Measurements from ENCODE around the gene XAB2.

DNA sequence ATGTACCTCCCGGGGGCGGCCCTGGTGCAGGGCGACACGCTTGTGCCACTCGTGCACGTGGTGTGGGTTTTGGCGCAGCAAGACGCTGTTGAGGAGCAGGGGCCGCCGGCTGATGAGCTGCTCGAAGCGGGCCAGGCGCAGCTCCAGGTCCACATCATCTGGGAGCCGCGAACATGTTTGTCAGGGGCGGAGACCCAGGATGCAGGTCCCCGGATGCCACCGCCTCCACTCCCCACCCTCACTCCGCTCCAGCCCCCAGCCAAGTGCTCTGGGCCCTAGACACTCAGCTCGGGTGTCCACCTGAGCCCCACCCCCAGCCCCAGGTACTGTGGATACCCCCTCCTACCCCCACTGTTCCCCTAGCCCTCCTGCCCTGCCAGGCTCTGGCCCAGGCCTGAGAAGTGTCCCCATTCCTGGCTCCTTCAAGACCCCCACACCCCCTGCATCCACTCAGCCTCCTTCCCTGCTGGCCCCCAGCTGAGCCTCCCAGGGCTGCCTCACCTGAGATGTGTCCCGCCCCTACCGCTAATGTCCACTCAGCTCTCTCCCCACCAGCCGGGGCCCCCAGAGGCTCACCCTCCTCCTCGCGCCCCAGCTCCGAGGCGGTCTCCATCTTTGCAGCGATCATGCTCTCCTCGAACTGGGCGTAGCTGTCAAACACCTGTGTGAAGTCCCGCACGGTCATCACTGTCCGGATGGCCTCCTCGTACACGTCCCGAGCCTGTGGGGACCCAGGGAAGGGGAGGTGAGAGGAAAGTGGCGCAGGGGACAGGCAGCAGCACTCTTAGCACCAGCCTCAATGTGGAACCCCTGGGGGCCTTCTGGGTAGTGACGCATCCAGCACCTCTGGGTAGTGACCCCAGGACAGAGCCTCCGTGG, 5.4 kb downstream of the XAB2 start:
- TF ChIP-seq, protein P1, sequence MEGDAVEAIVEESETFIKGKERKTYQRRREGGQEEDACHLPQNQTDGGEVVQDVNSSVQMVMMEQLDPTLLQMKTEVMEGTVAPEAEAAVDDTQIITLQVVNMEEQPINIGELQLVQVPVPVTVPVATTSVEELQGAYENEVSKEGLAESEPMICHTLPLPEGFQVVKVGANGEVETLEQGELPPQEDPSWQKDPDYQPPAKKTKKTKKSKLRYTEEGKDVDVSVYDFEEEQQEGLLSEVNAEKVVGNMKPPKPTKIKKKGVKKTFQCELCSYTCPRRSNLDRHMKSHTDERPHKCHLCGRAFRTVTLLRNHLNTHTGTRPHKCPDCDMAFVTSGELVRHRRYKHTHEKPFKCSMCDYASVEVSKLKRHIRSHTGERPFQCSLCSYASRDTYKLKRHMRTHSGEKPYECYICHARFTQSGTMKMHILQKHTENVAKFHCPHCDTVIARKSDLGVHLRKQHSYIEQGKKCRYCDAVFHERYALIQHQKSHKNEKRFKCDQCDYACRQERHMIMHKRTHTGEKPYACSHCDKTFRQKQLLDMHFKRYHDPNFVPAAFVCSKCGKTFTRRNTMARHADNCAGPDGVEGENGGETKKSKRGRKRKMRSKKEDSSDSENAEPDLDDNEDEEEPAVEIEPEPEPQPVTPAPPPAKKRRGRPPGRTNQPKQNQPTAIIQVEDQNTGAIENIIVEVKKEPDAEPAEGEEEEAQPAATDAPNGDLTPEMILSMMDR (IDR thresholded peaks at IDR 0.05; ENCODE audit: insufficient read depth, low read length, poor library complexity, severe bottlenecking) = no peak
- no peak for TF ChIP-seq EZH2phosphoT487 (conservative IDR thresholded peaks at IDR 0.05; ENCODE audit: low read length)
